Measurements from ENCODE around the gene CCDC134. TPM values are rescaled to one million over a fixed set of nuclear protein-coding genes. Genes with fewer than 3 reads are reported as not detected.
A peak's percentile ranks its signal among the peaks of the same experiment; 100 is the strongest.

CCDC134 gene
- total RNA-seq, 1 donor from 2014 or later, result 16.9 TPM

- H3K4me1 Mint-ChIP-seq, result peaks cover 27% of the 10 kb centered on the region
- no peaks in the 10 kb centered on the region for H3K9me3 Mint-ChIP-seq
- peak overlapping the region; percentile 97 for H3K4me3 Mint-ChIP-seq
- H3K27ac Mint-ChIP-seq, result peak overlapping the region; percentile 98
- no peak for DNase-seq (ENCODE audit: low spot score in 2 of 2, unreplicated experiment in 2 of 2)
- H3K27me3 Mint-ChIP-seq (ENCODE audit: low read depth), result no peaks in the 10 kb centered on the region
- TF ChIP-seq CTCF (IDR thresholded peaks at IDR 0.05; ENCODE audit: unreplicated experiment), result no peak
- peaks cover 2% of the 10 kb centered on the region for H3K36me3 Mint-ChIP-seq
These were observed 1.4 kb downstream of the CCDC134 start for GRCh38 chr22:41801886-41802285.

- TF ChIP-seq CTCF (IDR thresholded peaks at IDR 0.05; ENCODE audit: unreplicated experiment), result no peak
- no peak for DNase-seq (ENCODE audit: low spot score in 2 of 2, unreplicated experiment in 2 of 2)
- peaks cover 14% of the 10 kb centered on the region for H3K4me1 Mint-ChIP-seq
- no peaks in the 10 kb centered on the region for H3K9me3 Mint-ChIP-seq
- no peak overlapping the region for H3K27ac Mint-ChIP-seq
- H3K27me3 Mint-ChIP-seq (ENCODE audit: low read depth), result no peaks in the 10 kb centered on the region
- no peak overlapping the region for H3K4me3 Mint-ChIP-seq
- peaks cover 8% of the 10 kb centered on the region for H3K36me3 Mint-ChIP-seq
These were observed 5.2 kb downstream of the CCDC134 start for GRCh38 chr22:41805639-41806038.

- Mint-ChIP-seq H3K27ac (no peak overlapping the region), H3K36me3 (peaks cover 7% of the 10 kb centered on the region), H3K4me1 (no peaks in the 10 kb centered on the region), H3K9me3 (no peaks in the 10 kb centered on the region), H3K4me3 (no peak overlapping the region), H3K27me3 (ENCODE audit: low read depth) (no peaks in the 10 kb centered on the region)
- TF ChIP-seq CTCF (IDR thresholded peaks at IDR 0.05; ENCODE audit: unreplicated experiment), result no peak
- DNase-seq (ENCODE audit: low spot score in 2 of 2, unreplicated experiment in 2 of 2), result no peak
These were observed 7.9 kb downstream of the CCDC134 start for GRCh38 chr22:41808400-41808799.

- DNase-seq (ENCODE audit: low spot score in 2 of 2, unreplicated experiment in 2 of 2), result no peak
- no peaks in the 10 kb centered on the region for H3K4me1 Mint-ChIP-seq
- H3K27ac Mint-ChIP-seq, result no peak overlapping the region
- H3K27me3 Mint-ChIP-seq (ENCODE audit: low read depth), result no peaks in the 10 kb centered on the region
- H3K4me3 Mint-ChIP-seq, result no peak overlapping the region
- TF ChIP-seq CTCF (IDR thresholded peaks at IDR 0.05; ENCODE audit: unreplicated experiment), result no peak
- peaks cover 15% of the 10 kb centered on the region for H3K36me3 Mint-ChIP-seq
- H3K9me3 Mint-ChIP-seq, result no peaks in the 10 kb centered on the region
These were observed 9.5 kb downstream of the CCDC134 start for GRCh38 chr22:41810022-41810421.

GRCh38 chr22:41812805-41813545, 12.5 kb downstream of the CCDC134 start:
- Mint-ChIP-seq H3K4me1 (no peaks in the 10 kb centered on the region), H3K36me3 (peaks cover 15% of the 10 kb centered on the region), H3K27me3 (ENCODE audit: low read depth) (no peaks in the 10 kb centered on the region), H3K4me3 (no peak overlapping the region), H3K9me3 (no peaks in the 10 kb centered on the region), H3K27ac (no peak overlapping the region)
- TF ChIP-seq CTCF (IDR thresholded peaks at IDR 0.05; ENCODE audit: unreplicated experiment), result no peak
- no peak for DNase-seq (ENCODE audit: low spot score in 2 of 2, unreplicated experiment in 2 of 2)

All from mesothelial cell of epicardium (in vitro differentiated cells).